H9 (cell line): ENCODE results near the gene EDEM2. TPM values are rescaled to one million over a fixed set of nuclear protein-coding genes. Genes with fewer than 3 reads are reported as not detected.
"Not testable (repeated sequence)": the region's sequence is repeated elsewhere in the genome, so short reads cannot be mapped to it uniquely, and the experiment has no call there.

ENCODE experiments used
- DNase-seq: peaks from one replicate; pipeline ENCODE4 v3.0.0-alpha.2; 2017
- H2AFZ ChIP-seq: one replicate; pipeline ENCODE4 v1.6.1; 2013; ENCODE audit warnings: mild to moderate bottlenecking, low read length, control low read depth, moderate library complexity
- H2AK5ac ChIP-seq: 2 replicates; pipeline ENCODE4 v1.6.1; 2013; ENCODE audit warnings: low read length, control low read depth, mixed read lengths; ENCODE audit not compliant: insufficient read length
- H2BK120ac ChIP-seq: one replicate; pipeline ENCODE4 v1.6.1; 2013; ENCODE audit warnings: low read depth, mild to moderate bottlenecking, low read length, control low read depth, inconsistent platforms; ENCODE audit not compliant: poor library complexity, severe bottlenecking
- H2BK12ac ChIP-seq: 2 replicates; pipeline ENCODE4 v1.6.1; 2013; ENCODE audit warnings: low read length, control low read depth, mixed read lengths, low read depth; ENCODE audit not compliant: insufficient read length
- H2BK15ac ChIP-seq: 2 replicates; pipeline ENCODE4 v1.6.1; 2013; ENCODE audit warnings: low read depth, low read length, control low read depth
- H2BK20ac ChIP-seq: one replicate; pipeline ENCODE4 v1.6.1; 2013; ENCODE audit warnings: low read depth, mild to moderate bottlenecking, low read length, control low read depth, inconsistent platforms; ENCODE audit not compliant: poor library complexity, severe bottlenecking
- H2BK5ac ChIP-seq: 2 replicates; pipeline ENCODE4 v1.6.1; 2013; ENCODE audit warnings: low read length, control low read depth, mixed read lengths; ENCODE audit not compliant: insufficient read length
- H3K14ac ChIP-seq: 2 replicates; pipeline ENCODE4 v1.6.1; 2013; ENCODE audit warnings: low read length, control low read depth; ENCODE audit not compliant: insufficient read depth
- H3K18ac ChIP-seq: 2 replicates; pipeline ENCODE4 v1.6.1; 2013; ENCODE audit warnings: low read depth, mild to moderate bottlenecking, mixed read lengths, low read length, control low read depth; ENCODE audit not compliant: insufficient read length
- H3K23ac ChIP-seq: 2 replicates; pipeline ENCODE4 v1.6.1; 2013; ENCODE audit warnings: low read length, control low read depth, mixed read lengths, low read depth; ENCODE audit not compliant: insufficient read length
- H3K23me2 ChIP-seq: 2 replicates; pipeline ENCODE4 v1.6.1; 2013; ENCODE audit warnings: low read depth, mild to moderate bottlenecking, mixed read lengths, low read length, control low read depth; ENCODE audit not compliant: insufficient read length, poor library complexity, severe bottlenecking
- H3K27ac ChIP-seq: 2 replicates; pipeline ENCODE4 v1.5.1; 2013; ENCODE audit warnings: low read length, control low read depth, mixed read lengths, low read depth; ENCODE audit not compliant: insufficient read length
- H3K27me3 ChIP-seq: 2 replicates; pipeline ENCODE4 v1.6.1; 2013; ENCODE audit warnings: low read length, control low read depth, inconsistent platforms; ENCODE audit not compliant: insufficient read depth
- H3K4ac ChIP-seq: 2 replicates; pipeline ENCODE4 v1.6.1; 2013; ENCODE audit warnings: low read depth, mild to moderate bottlenecking, control low read depth, inconsistent platforms, low read length, moderate library complexity
- H3K4me1 ChIP-seq: 2 replicates; pipeline ENCODE4 v1.6.1; 2013; ENCODE audit warnings: low read length, control low read depth, inconsistent platforms; ENCODE audit not compliant: insufficient read depth
- H3K4me2 ChIP-seq: 2 replicates; pipeline ENCODE4 v1.6.1; 2013; ENCODE audit warnings: low read length, control low read depth, mixed read lengths; ENCODE audit not compliant: insufficient read length, insufficient read depth
- H3K56ac ChIP-seq: 2 replicates; pipeline ENCODE4 v1.6.1; 2013; ENCODE audit warnings: low read depth, mild to moderate bottlenecking, mixed read lengths, low read length, control low read depth; ENCODE audit not compliant: insufficient read length
- H3K79me1 ChIP-seq: 2 replicates; pipeline ENCODE4 v1.6.1; 2013; ENCODE audit warnings: low read depth, mild to moderate bottlenecking, moderate library complexity, low read length, control low read depth, inconsistent platforms; ENCODE audit not compliant: insufficient read depth, poor library complexity, severe bottlenecking
- H3K79me2 ChIP-seq: 2 replicates; pipeline ENCODE4 v1.6.1; 2013; ENCODE audit warnings: low read length, control low read depth, inconsistent platforms; ENCODE audit not compliant: insufficient read depth
- H3K9ac ChIP-seq: 2 replicates; pipeline ENCODE4 v1.6.1; 2013; ENCODE audit warnings: low read length, control low read depth, mixed read lengths; ENCODE audit not compliant: insufficient read length; ENCODE audit errors: extremely low read depth
- H3K9me3 ChIP-seq: one replicate; pipeline ENCODE4 v1.6.1; 2013; ENCODE audit warnings: low read depth, low read length, inconsistent platforms; ENCODE audit not compliant: control insufficient read depth
- H3T11ph ChIP-seq: one replicate; pipeline ENCODE4 v1.6.1; 2013; ENCODE audit warnings: mild to moderate bottlenecking, low read length, control low read depth, inconsistent platforms
- H4K20me1 ChIP-seq: one replicate; pipeline ENCODE4 v1.6.1; 2013; ENCODE audit not compliant: control insufficient read depth, insufficient read length, insufficient read depth
- H4K5ac ChIP-seq: 2 replicates; pipeline ENCODE4 v1.6.1; 2013; ENCODE audit warnings: low read depth, mild to moderate bottlenecking, mixed read lengths, low read length, control low read depth; ENCODE audit not compliant: insufficient read length
- H4K8ac ChIP-seq: replicated peaks from 2 replicates; pipeline ENCODE4 v1.6.1; 2013; ENCODE audit warnings: low read length, control low read depth, mixed read lengths, low read depth; ENCODE audit not compliant: insufficient read length
- H4K91ac ChIP-seq: 2 replicates; pipeline ENCODE4 v1.6.1; 2013; ENCODE audit warnings: low read depth, mild to moderate bottlenecking, moderate library complexity, mixed read lengths, low read length, control low read depth; ENCODE audit not compliant: insufficient read length
- H3K27ac Mint-ChIP-seq, 3 experiments: 2 replicates in 2 of 3; 3 replicates in 1 of 3; pipeline ENCODE4 v1.8.0; 2020 to 2021; ENCODE audit warnings: mixed read lengths in 3 of 3, mild to moderate bottlenecking in 1 of 3, moderate library complexity in 1 of 3
- H3K27me3 Mint-ChIP-seq: 2 replicates; pipeline ENCODE4 v1.8.0; 2021; ENCODE audit warnings: low read depth, mild to moderate bottlenecking, moderate library complexity, mixed read lengths
- H3K36me3 Mint-ChIP-seq, 3 experiments: 2 replicates in 2 of 3; 3 replicates in 1 of 3; pipeline ENCODE4 v1.8.0; 2020 to 2021; ENCODE audit warnings: low read depth in 3 of 3, mixed read lengths in 3 of 3; ENCODE audit not compliant: insufficient read depth in 1 of 3
- H3K4me1 Mint-ChIP-seq, 2 experiments: 2 replicates each; pipeline ENCODE4 v1.8.0; 2020; ENCODE audit warnings: mixed read lengths in 2 of 2
- H3K4me3 Mint-ChIP-seq, 2 experiments: 2 replicates in 1 of 2; 3 replicates in 1 of 2; pipeline ENCODE4 v1.8.0; 2020 to 2021; ENCODE audit warnings: mild to moderate bottlenecking in 2 of 2, mixed read lengths in 2 of 2, moderate library complexity in 1 of 2
- H3K9me3 Mint-ChIP-seq, 2 experiments: 2 replicates in 1 of 2; 3 replicates in 1 of 2; pipeline ENCODE4 v1.8.0; 2020; ENCODE audit warnings: mild to moderate bottlenecking in 2 of 2, mixed read lengths in 2 of 2, moderate library complexity in 1 of 2
- WGBS: extraction: QIAGEN DNeasy Blood & Tissue Kit; methylation state at CpG from one replicate; pipeline ENCODE4 v1.1.7; 2013; ENCODE audit warnings: missing lambda C conversion rate, low lambda C conversion rate, mixed read lengths; ENCODE audit not compliant: insufficient read length; ENCODE audit errors: extremely low coverage; 5-methylcytosine and 5-hydroxymethylcytosine counted together
- total RNA-seq: library from RNA; stranded (reverse); gene quantifications from 2 replicates; pipeline ENCODE4 v1.2.1, GENCODE V29; 2021
- TF ChIP-seq, protein P1 (sequence below): fragments of 200-600 bp; sonication (generic); conservative IDR thresholded peaks from 3 replicates; pipeline ENCODE4 v1.8.0; 2021; ENCODE audit warnings: antibody characterized with exemption, mild to moderate bottlenecking

Gene EDEM2
- total RNA-seq, 1 experiment from 2014 or later = 27.8 TPM

- H3K4me2 ChIP-seq = no peak overlapping the region
- no peak overlapping the region for H3T11ph ChIP-seq
- peak overlapping the region in 1 of 3 experiments; percentile 15; a peak in 3 of 7 replicates for H3K27ac Mint-ChIP-seq
- peaks cover 6 to 45% (median 39%) of the 10 kb centered on the region in 3 experiments; a peak in 6 of 7 replicates for H3K36me3 Mint-ChIP-seq
- no peak overlapping the region for H4K5ac ChIP-seq
- no peak overlapping the region for H2BK20ac ChIP-seq
- H3K9ac ChIP-seq = no peak overlapping the region
- no peaks in the 10 kb centered on the region for H3K23me2 ChIP-seq
- H3K4me1 ChIP-seq = no peaks in the 10 kb centered on the region
- H2AFZ ChIP-seq = no peak overlapping the region
- no peak overlapping the region for H3K14ac ChIP-seq
- H2BK12ac ChIP-seq = no peak overlapping the region
- no peak overlapping the region for H3K27ac ChIP-seq
- no peaks in the 10 kb centered on the region for H3K4me1 Mint-ChIP-seq
- no peak overlapping the region for H2AK5ac ChIP-seq
- no peak overlapping the region for H3K23ac ChIP-seq
- DNase-seq = no peak
- H3K27me3 Mint-ChIP-seq = no peaks in the 10 kb centered on the region
- H4K8ac ChIP-seq = no peak overlapping the region
- no peak overlapping the region for H2BK120ac ChIP-seq
- no peaks in the 10 kb centered on the region for H3K9me3 ChIP-seq
- H3K18ac ChIP-seq = no peak overlapping the region
- no peaks in the 10 kb centered on the region for H3K27me3 ChIP-seq
- H4K91ac ChIP-seq = no peak overlapping the region
- H3K9me3 Mint-ChIP-seq = no peaks in the 10 kb centered on the region
- H2BK15ac ChIP-seq = no peak overlapping the region
- H3K4ac ChIP-seq = no peak overlapping the region
- H3K79me1 ChIP-seq = no peaks in the 10 kb centered on the region
- WGBS = no CpG with 5 or more reads among the region's 11 CpGs
- no peak overlapping the region for H3K4me3 Mint-ChIP-seq
- no peaks in the 10 kb centered on the region for H4K20me1 ChIP-seq
- TF ChIP-seq, protein P1, sequence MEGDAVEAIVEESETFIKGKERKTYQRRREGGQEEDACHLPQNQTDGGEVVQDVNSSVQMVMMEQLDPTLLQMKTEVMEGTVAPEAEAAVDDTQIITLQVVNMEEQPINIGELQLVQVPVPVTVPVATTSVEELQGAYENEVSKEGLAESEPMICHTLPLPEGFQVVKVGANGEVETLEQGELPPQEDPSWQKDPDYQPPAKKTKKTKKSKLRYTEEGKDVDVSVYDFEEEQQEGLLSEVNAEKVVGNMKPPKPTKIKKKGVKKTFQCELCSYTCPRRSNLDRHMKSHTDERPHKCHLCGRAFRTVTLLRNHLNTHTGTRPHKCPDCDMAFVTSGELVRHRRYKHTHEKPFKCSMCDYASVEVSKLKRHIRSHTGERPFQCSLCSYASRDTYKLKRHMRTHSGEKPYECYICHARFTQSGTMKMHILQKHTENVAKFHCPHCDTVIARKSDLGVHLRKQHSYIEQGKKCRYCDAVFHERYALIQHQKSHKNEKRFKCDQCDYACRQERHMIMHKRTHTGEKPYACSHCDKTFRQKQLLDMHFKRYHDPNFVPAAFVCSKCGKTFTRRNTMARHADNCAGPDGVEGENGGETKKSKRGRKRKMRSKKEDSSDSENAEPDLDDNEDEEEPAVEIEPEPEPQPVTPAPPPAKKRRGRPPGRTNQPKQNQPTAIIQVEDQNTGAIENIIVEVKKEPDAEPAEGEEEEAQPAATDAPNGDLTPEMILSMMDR = no peak
- no peak overlapping the region for H2BK5ac ChIP-seq
- no peak overlapping the region for H3K56ac ChIP-seq
- no peaks in the 10 kb centered on the region for H3K79me2 ChIP-seq
Measured at GRCh38 chr20:35115606-35116005, 31.5 kb downstream of the EDEM2 start.

DNA sequence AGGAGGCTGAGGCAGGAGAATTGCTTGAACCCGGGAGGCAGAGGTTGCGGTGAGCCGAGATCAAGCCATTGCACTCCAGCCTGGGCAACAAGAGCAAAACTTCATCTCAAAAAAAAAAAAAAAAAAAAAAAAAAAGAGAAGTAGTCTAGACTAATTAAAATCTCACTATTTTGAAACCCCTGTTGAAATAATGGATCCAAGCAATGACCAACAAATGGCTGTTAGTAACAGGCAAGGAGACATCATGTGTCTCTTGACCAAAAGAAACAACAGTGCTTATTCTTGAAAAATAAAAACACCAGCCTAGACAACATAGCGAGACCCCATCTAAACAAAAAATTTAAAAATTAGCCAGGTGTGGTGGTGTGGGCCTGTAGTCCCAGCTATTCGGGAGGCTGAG is 34.9 kb downstream of the EDEM2 start:
- not testable (repeated sequence) for H2BK5ac ChIP-seq, H4K91ac ChIP-seq, H3K18ac ChIP-seq, H3K4ac ChIP-seq, H3T11ph ChIP-seq, H3K23ac ChIP-seq, H3K79me1 ChIP-seq, H2BK120ac ChIP-seq, H3K27me3 ChIP-seq, H3K9me3 ChIP-seq, H3K27me3 Mint-ChIP-seq, H3K9me3 Mint-ChIP-seq, H4K8ac ChIP-seq, H2BK20ac ChIP-seq, H3K79me2 ChIP-seq, H3K4me1 Mint-ChIP-seq, H3K4me1 ChIP-seq, H3K23me2 ChIP-seq, H3K4me2 ChIP-seq, H3K56ac ChIP-seq, H3K9ac ChIP-seq, H2BK15ac ChIP-seq, H2AK5ac ChIP-seq, H3K14ac ChIP-seq, H4K20me1 ChIP-seq, H2AFZ ChIP-seq, H4K5ac ChIP-seq, H3K27ac ChIP-seq, H3K27ac Mint-ChIP-seq, H3K4me3 Mint-ChIP-seq, DNase-seq, H2BK12ac ChIP-seq
- H3K36me3 Mint-ChIP-seq = peaks cover 6 to 25% (median 17%) of the 10 kb centered on the region in 3 experiments; a peak in 6 of 7 replicates
- whole genome bisulfite sequencing = no CpG with 5 or more reads among the region's 5 CpGs
